ENCODE results near the gene FAM131C.
"Not testable (repeated sequence)": the region's sequence is repeated elsewhere in the genome, so short reads cannot be mapped to it uniquely, and the experiment has no call there.

The FAM131C gene

GRCh38 chr1:16050328-16050727 is 23.1 kb downstream of the FAM131C start:
- no peak overlapping the region for H3K4me3 Mint-ChIP-seq

GRCh38 chr1:16048573-16049189 is 24.8 kb downstream of the FAM131C start:
- peak; percentile 22 for DNase-seq
- Mint-ChIP-seq H3K36me3 (ENCODE audit: low read depth) (no peaks in the 10 kb centered on the region), H3K4me3 (no peak overlapping the region), H3K4me1 (no peaks in the 10 kb centered on the region), H3K27me3 (peaks cover 3% of the 10 kb centered on the region), H3K27ac (no peak overlapping the region), H3K9me3 (no peaks in the 10 kb centered on the region)
- ATAC-seq, result no peak

More at GRCh38 chr1:16050328-16050727, 23.1 kb downstream of the FAM131C start:
- Mint-ChIP-seq H3K9me3 (no peaks in the 10 kb centered on the region), H3K27me3 (peaks cover 3% of the 10 kb centered on the region), H3K4me1 (no peaks in the 10 kb centered on the region), H3K36me3 (ENCODE audit: low read depth) (no peaks in the 10 kb centered on the region), H3K27ac (no peak overlapping the region)
- no peak for DNase-seq
- no peak for ATAC-seq

- ATAC-seq, result no peak
- no peak overlapping the region for H3K4me3 Mint-ChIP-seq
- no peaks in the 10 kb centered on the region for H3K4me1 Mint-ChIP-seq
- peaks cover 3% of the 10 kb centered on the region for H3K27me3 Mint-ChIP-seq
- no peaks in the 10 kb centered on the region for H3K36me3 Mint-ChIP-seq (ENCODE audit: low read depth)
- no peaks in the 10 kb centered on the region for H3K9me3 Mint-ChIP-seq
- H3K27ac Mint-ChIP-seq, result no peak overlapping the region
- DNase-seq, result no peak
These were observed 25.5 kb downstream of the FAM131C start for GRCh38 chr1:16047791-16048475.

- H3K4me3 Mint-ChIP-seq, result no peak overlapping the region
- peaks cover 3% of the 10 kb centered on the region for H3K27me3 Mint-ChIP-seq
- no peaks in the 10 kb centered on the region for H3K4me1 Mint-ChIP-seq
- H3K9me3 Mint-ChIP-seq, result no peaks in the 10 kb centered on the region
- H3K36me3 Mint-ChIP-seq (ENCODE audit: low read depth), result no peaks in the 10 kb centered on the region
- DNase-seq, result no peak
- H3K27ac Mint-ChIP-seq, result no peak overlapping the region
- no peak for ATAC-seq
These were observed 26.6 kb downstream of the FAM131C start for GRCh38 chr1:16046842-16047241.

- Mint-ChIP-seq H3K4me3 (no peak overlapping the region), H3K4me1 (no peaks in the 10 kb centered on the region)
These were observed 29.5 kb downstream of the FAM131C start for GRCh38 chr1:16043950-16044349.

GRCh38 chr1:16043521-16043920 is 29.9 kb downstream of the FAM131C start, which contains the start of gene CLCNKB:
TSS of gene CLCNKB (plus strand) at chr1:16043782. CDS start at chr1:16044493, 711 bp downstream.
- Mint-ChIP-seq H3K27ac (no peak within 1 kb of the TSS), H3K4me1 (no peaks in the 10 kb centered on the region), H3K27me3 (no peaks in the 10 kb centered on the region), H3K9me3 (no peaks in the 10 kb centered on the region), H3K36me3 (ENCODE audit: low read depth) (no peaks in the 10 kb centered on the region), H3K4me3 (no peak within 1 kb of the TSS)
- DNase-seq (no peak), ATAC-seq (no peak)

More at GRCh38 chr1:16043950-16044349, 29.5 kb downstream of the FAM131C start:
- Mint-ChIP-seq H3K27ac (no peak overlapping the region), H3K27me3 (no peaks in the 10 kb centered on the region), H3K36me3 (ENCODE audit: low read depth) (no peaks in the 10 kb centered on the region), H3K9me3 (no peaks in the 10 kb centered on the region)
- DNase-seq, result no peak
- no peak for ATAC-seq

- H3K36me3 Mint-ChIP-seq (ENCODE audit: low read depth); H3K27ac Mint-ChIP-seq; H3K4me3 Mint-ChIP-seq; H3K9me3 Mint-ChIP-seq; H3K27me3 Mint-ChIP-seq; DNase-seq; H3K4me1 Mint-ChIP-seq; ATAC-seq: not testable (repeated sequence)
These were observed 30.8 kb downstream of the FAM131C start for GRCh38 chr1:16042654-16043053.

GRCh38 chr1:16042096-16042495 is 31.4 kb downstream of the FAM131C start:
- Mint-ChIP-seq H3K9me3 (no peaks in the 10 kb centered on the region), H3K27ac (no peak overlapping the region), H3K4me3 (no peak overlapping the region), H3K4me1 (no peaks in the 10 kb centered on the region), H3K27me3 (no peaks in the 10 kb centered on the region), H3K36me3 (ENCODE audit: low read depth) (no peaks in the 10 kb centered on the region)
- ATAC-seq (no peak), DNase-seq (no peak)

- Mint-ChIP-seq H3K36me3 (ENCODE audit: low read depth) (no peaks in the 10 kb centered on the region), H3K4me1 (no peaks in the 10 kb centered on the region), H3K9me3 (no peaks in the 10 kb centered on the region), H3K27ac (no peak overlapping the region), H3K4me3 (no peak overlapping the region), H3K27me3 (no peaks in the 10 kb centered on the region)
- ATAC-seq (no peak), DNase-seq (no peak)
These were observed 32.3 kb downstream of the FAM131C start for GRCh38 chr1:16041200-16041599.

GRCh38 chr1:16039871-16040270 is 33.6 kb downstream of the FAM131C start:
- not testable (repeated sequence) for DNase-seq; H3K36me3 Mint-ChIP-seq (ENCODE audit: low read depth); H3K4me3 Mint-ChIP-seq; H3K4me1 Mint-ChIP-seq; ATAC-seq; H3K27me3 Mint-ChIP-seq; H3K27ac Mint-ChIP-seq; H3K9me3 Mint-ChIP-seq

- Mint-ChIP-seq H3K36me3 (ENCODE audit: low read depth) (no peaks in the 10 kb centered on the region), H3K27me3 (no peaks in the 10 kb centered on the region), H3K4me3 (no peak overlapping the region), H3K4me1 (no peaks in the 10 kb centered on the region), H3K9me3 (no peaks in the 10 kb centered on the region), H3K27ac (no peak overlapping the region)
- no peak for ATAC-seq
- no peak for DNase-seq
These were observed 34.9 kb downstream of the FAM131C start for GRCh38 chr1:16038620-16038912.

GRCh38 chr1:16036461-16036860 is 37.0 kb downstream of the FAM131C start:
- H3K9me3 Mint-ChIP-seq; H3K4me1 Mint-ChIP-seq; H3K4me3 Mint-ChIP-seq; H3K36me3 Mint-ChIP-seq (ENCODE audit: low read depth); H3K27me3 Mint-ChIP-seq; DNase-seq; H3K27ac Mint-ChIP-seq; ATAC-seq: not testable (repeated sequence)

GRCh38 chr1:16033103-16033632 is 40.3 kb downstream of the FAM131C start:
- not testable (repeated sequence) for ATAC-seq; DNase-seq; H3K9me3 Mint-ChIP-seq; H3K27ac Mint-ChIP-seq; H3K4me1 Mint-ChIP-seq; H3K36me3 Mint-ChIP-seq (ENCODE audit: low read depth); H3K4me3 Mint-ChIP-seq
- H3K27me3 Mint-ChIP-seq, result peaks cover 19% of the 10 kb centered on the region

- Mint-ChIP-seq H3K36me3 (ENCODE audit: low read depth) (no peaks in the 10 kb centered on the region), H3K27me3 (peaks cover 24% of the 10 kb centered on the region)
- peak; percentile 44 for ATAC-seq
These were observed 40.9 kb downstream of the FAM131C start for GRCh38 chr1:16032388-16033102.

GRCh38 chr1:16031551-16031950 is 41.9 kb downstream of the FAM131C start:
- Mint-ChIP-seq H3K9me3 (no peaks in the 10 kb centered on the region), H3K4me1 (no peaks in the 10 kb centered on the region), H3K27ac (no peak overlapping the region), H3K27me3 (peaks cover 24% of the 10 kb centered on the region), H3K4me3 (no peak overlapping the region), H3K36me3 (ENCODE audit: low read depth) (no peaks in the 10 kb centered on the region)
- DNase-seq (no peak), ATAC-seq (no peak)

More at GRCh38 chr1:16032388-16033102, 40.9 kb downstream of the FAM131C start:
- Mint-ChIP-seq H3K4me3 (no peak overlapping the region), H3K4me1 (no peaks in the 10 kb centered on the region), H3K27ac (no peak overlapping the region), H3K9me3 (no peaks in the 10 kb centered on the region)
- peak; percentile 75 for DNase-seq
